Measurements from ENCODE around the gene SIX3.

The SIX3 gene

GRCh38 chr2:44989176-44989575 lies 47.7 kb downstream of the SIX3 start:
- ChIA-PET POLR2A (ENCODE audit: low non-redundant PET) (no interaction called here), CTCF (no interaction called here)
- H3K27ac ChIP-seq, result no peak overlapping the region
- DNase-seq (ENCODE audit: low spot score), result no peak
- no peak for TF ChIP-seq CTCF (conservative IDR thresholded peaks at IDR 0.05; ENCODE audit: low read depth)

- ChIA-PET POLR2A (ENCODE audit: low non-redundant PET) (no interaction called here), CTCF (no interaction called here)
- no peak for TF ChIP-seq CTCF (conservative IDR thresholded peaks at IDR 0.05; ENCODE audit: low read depth)
- no peak overlapping the region for H3K27ac ChIP-seq
- no peak for DNase-seq (ENCODE audit: low spot score)
These were observed 52.9 kb downstream of the SIX3 start for GRCh38 chr2:44994377-44994776.

Measured in RWPE1 (cell line).